Inflammatory macrophage treated with lipopolysaccharide for 1 hour (primary cell): ENCODE data around the gene CSNK1E.

ENCODE experiments used
- DNase-seq, 2 donors: peaks; one replicate each; pipeline ENCODE4 v3.0.0-alpha.2; 2020 to 2022

The CSNK1E gene

GRCh38 chr22:38327396-38327795 lies 10.2 kb upstream of the CSNK1E start:
- no peak for DNase-seq

GRCh38 chr22:38325587-38325986 lies 8.4 kb upstream of the CSNK1E start:
- DNase-seq, result no peak

- DNase-seq, result no peak
Measured at GRCh38 chr22:38320605-38321402, 3.6 kb upstream of the CSNK1E start.

- no peak for DNase-seq
Measured at GRCh38 chr22:38318792-38319773, 1.9 kb upstream of the CSNK1E start.

GRCh38 chr22:38317995-38318715 lies 922 bp upstream of the CSNK1E start:
- DNase-seq, result peak; percentile 69 to 71

GRCh38 chr22:38316364-38317121 lies 690 bp downstream of the CSNK1E start:
- DNase-seq, result peak in 1 of 2 donors; percentile 22

- peak in 1 of 2 donors; percentile 5 for DNase-seq
Measured at GRCh38 chr22:38315823-38316363, 1.3 kb downstream of the CSNK1E start.

DNA sequence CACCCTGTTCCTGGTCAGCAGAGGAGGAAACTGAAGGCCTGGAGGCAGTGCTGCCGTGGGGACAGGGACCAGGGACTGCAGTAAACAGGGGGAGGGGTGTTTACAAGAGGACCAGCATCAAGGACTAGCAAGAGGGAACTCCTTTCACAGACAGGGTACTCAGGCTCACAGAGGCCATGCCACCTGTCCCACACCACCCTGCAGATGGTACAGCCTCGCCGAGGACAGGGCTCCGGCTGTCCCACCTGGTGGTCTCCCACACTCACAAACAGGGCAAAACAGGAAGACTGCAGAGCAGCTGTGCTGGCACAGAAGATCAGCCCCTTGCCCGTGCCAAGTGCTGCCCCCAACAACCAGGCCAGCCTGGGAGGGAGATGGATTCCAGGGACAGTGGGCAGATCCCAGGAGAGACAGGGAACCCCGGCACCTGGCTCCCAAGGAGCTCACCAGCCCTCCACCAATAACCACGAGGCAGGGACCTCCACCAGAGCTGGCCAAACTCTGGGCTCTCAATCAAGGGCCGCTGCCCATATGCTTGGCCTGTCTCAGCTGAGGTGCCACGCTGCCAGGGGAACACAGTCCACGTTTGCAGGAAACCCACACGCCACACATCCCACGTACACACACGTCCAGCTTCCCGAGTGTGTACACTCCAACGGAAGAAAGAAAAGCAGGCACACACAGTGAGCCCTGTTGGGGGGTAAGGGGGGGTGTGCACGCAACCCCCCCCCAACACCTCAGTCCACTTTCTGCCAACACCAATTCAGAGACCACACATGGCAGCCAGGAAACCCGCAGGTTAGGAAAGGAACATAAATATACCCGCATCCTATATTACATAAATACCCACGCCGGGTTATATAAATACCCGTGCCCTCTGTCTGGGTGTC lies 2.1 kb downstream of the CSNK1E start:
- no peak for DNase-seq

- DNase-seq, result no peak
Measured at GRCh38 chr22:38314051-38314932, 2.9 kb downstream of the CSNK1E start.

DNA sequence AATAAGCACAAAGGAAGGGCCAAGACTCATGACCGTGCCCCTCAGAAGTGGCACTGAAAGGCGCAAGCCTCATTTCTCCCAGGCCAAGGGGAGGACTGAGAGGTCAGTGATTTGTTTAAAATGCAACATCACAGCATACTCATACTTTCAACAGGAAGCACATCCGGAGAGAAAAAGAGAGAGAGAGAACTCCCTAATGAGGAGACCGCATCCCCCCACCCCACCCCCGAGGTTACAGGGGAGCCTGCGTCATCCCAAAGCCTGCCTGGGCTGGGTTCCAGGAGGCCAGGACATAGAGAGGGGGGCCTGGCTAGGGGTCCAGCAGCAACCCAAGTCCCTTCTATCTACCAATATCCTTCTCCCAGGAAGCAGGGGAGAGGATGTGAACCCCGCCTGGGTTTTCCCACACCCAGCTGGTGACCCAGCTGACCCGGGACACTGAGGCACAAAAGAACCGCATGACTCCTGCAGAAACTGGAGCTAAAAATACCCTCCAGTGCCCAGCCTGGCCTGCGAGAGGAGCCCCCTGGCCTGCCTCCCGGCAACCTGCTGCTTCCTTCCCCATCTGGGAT lies 3.8 kb downstream of the CSNK1E start:
- no peak for DNase-seq

DNA sequence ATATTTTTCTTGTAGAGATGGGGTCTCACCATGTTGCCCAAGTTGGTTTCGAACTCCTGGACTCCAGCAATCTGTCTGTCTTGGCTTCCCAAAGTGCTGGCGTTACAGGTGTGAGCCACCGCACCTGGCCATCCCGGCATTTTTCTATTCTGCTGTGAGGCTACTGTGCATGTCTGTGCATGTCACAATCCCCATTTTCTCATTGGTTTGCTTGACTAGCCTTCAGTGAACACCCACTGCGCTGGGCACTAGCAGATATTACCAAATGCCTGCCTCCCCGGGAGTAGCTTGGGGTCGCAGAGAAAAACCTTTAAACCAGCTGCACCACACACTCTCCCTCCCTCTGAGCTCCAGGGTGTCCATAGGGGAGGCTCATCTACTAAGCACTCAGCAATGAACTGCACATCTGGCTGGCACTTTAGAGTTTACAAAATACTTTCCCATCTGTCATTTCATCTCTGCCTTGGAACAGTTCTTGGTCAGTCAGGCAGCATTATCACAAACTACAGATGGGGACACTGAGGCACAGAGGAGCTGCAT lies 4.9 kb downstream of the CSNK1E start:
- no peak for DNase-seq

GRCh38 chr22:38311323-38311620 lies 6.0 kb downstream of the CSNK1E start:
- no peak for DNase-seq

- no peak for DNase-seq
Measured at GRCh38 chr22:38310518-38311322, 6.5 kb downstream of the CSNK1E start.

GRCh38 chr22:38309614-38310517 lies 7.4 kb downstream of the CSNK1E start:
- DNase-seq, result no peak

- DNase-seq, result no peak
Measured at GRCh38 chr22:38308791-38309498, 8.3 kb downstream of the CSNK1E start.
